Measurements from ENCODE around the gene SLC5A3.

- no peak for TF ChIP-seq CTCF (IDR thresholded peaks at IDR 0.05; ENCODE audit: poor library complexity, severe bottlenecking)
- TF ChIP-seq EZH2 (IDR thresholded peaks at IDR 0.05; ENCODE audit: borderline replicate concordance, insufficient read depth, low read length, poor library complexity, severe bottlenecking), result no peak
- TF ChIP-seq POLR2AphosphoS5 (IDR thresholded peaks at IDR 0.05), result no peak
- no peak for TF ChIP-seq EP300 (conservative IDR thresholded peaks at IDR 0.05; ENCODE audit: poor library complexity, severe bottlenecking)
- no peak for TF ChIP-seq TAF1 (IDR thresholded peaks at IDR 0.05; ENCODE audit: low read depth)
- no peak for TF ChIP-seq REST (IDR thresholded peaks at IDR 0.05; ENCODE audit: borderline replicate concordance)
Observed at GRCh38 chr21:34031835-34032370, 41.5 kb upstream of the SLC5A3 start.

Data from neural cell (in vitro differentiated cells).